NCI-H82 treated with DMSO at 0.1 percent for 48 hours (cell line): ENCODE results near the gene C1QTNF1.
A peak's percentile ranks its signal among the peaks of the same experiment; 100 is the strongest.

Source experiments
- DNase-seq: peaks from one replicate; lab custom pipeline; 2025; ENCODE audit not compliant: unreplicated experiment; lab: John Stamatoyannopoulos, UW

C1QTNF1 gene

GRCh38 chr17:79038545-79039135, 14.7 kb downstream of the C1QTNF1 start:
- no peak for DNase-seq

GRCh38 chr17:79039171-79039570, 15.2 kb downstream of the C1QTNF1 start:
- DNase-seq = no peak

- no peak for DNase-seq
These were observed 15.9 kb downstream of the C1QTNF1 start for GRCh38 chr17:79039886-79040285.

- no peak for DNase-seq
These were observed 17.1 kb downstream of the C1QTNF1 start for GRCh38 chr17:79041041-79041570.

GRCh38 chr17:79041723-79042420, 17.9 kb downstream of the C1QTNF1 start:
- no peak for DNase-seq

GRCh38 chr17:79042421-79043190, 18.6 kb downstream of the C1QTNF1 start:
- no peak for DNase-seq

- DNase-seq = no peak
These were observed 19.4 kb downstream of the C1QTNF1 start for GRCh38 chr17:79043191-79043930.

GRCh38 chr17:79043931-79044320, 20.0 kb downstream of the C1QTNF1 start:
- DNase-seq = no peak

GRCh38 chr17:79044462-79044861, 20.5 kb downstream of the C1QTNF1 start:
- DNase-seq = no peak

- no peak for DNase-seq
These were observed 21.2 kb downstream of the C1QTNF1 start for GRCh38 chr17:79045001-79045729.

- peak; percentile 40 for DNase-seq
These were observed 21.9 kb downstream of the C1QTNF1 start for GRCh38 chr17:79045842-79046196.

GRCh38 chr17:79046197-79046915, 22.4 kb downstream of the C1QTNF1 start:
- DNase-seq = no peak

GRCh38 chr17:79046916-79047280, 22.9 kb downstream of the C1QTNF1 start:
- no peak for DNase-seq

GRCh38 chr17:79047291-79047920, 23.4 kb downstream of the C1QTNF1 start:
- no peak for DNase-seq

- no peak for DNase-seq
These were observed 24.2 kb downstream of the C1QTNF1 start for GRCh38 chr17:79047923-79048825.

GRCh38 chr17:79048826-79049755, 25.1 kb downstream of the C1QTNF1 start:
- no peak for DNase-seq

- no peak for DNase-seq
These were observed 25.9 kb downstream of the C1QTNF1 start for GRCh38 chr17:79049821-79050220.
